Measurements from ENCODE around the gene KMT5B. TPM values are rescaled to one million over a fixed set of nuclear protein-coding genes. Genes with fewer than 3 reads are reported as not detected.

KMT5B gene
- total and polyA plus RNA-seq, 2 of the 4 experiments (the other 2 are of a cell fraction), result 11.2 to 13.4 TPM

- H3K23ac ChIP-seq (ENCODE audit: low read depth, low read length), result no peak overlapping the region
- intact Hi-C loops (cut with micrococcal nuclease), result no loop called here
- ChIA-PET CTCF (no interaction called here), POLR2A (ENCODE audit: unreplicated experiment) (interaction anchor here (0.5 kb wide), 1 partner anchor 135 kb away, joined by 3 read pairs; no protein-coding TSS in a partner anchor)
- no peak overlapping the region for H2BK20ac ChIP-seq (ENCODE audit: low read depth, low read length)
- TF ChIP-seq RFX5 (IDR thresholded peaks at IDR 0.05; ENCODE audit: low read depth, low read length) (no peak), CEBPB (IDR thresholded peaks at IDR 0.05; ENCODE audit: low read depth, low read length) (no peak), POLR2A (IDR thresholded peaks at IDR 0.05; ENCODE audit: low read depth, low read length) (no peak), RCOR1 (IDR thresholded peaks at IDR 0.05; ENCODE audit: insufficient replicate concordance, low read length) (no peak), CTCF (conservative IDR thresholded peaks at IDR 0.05; ENCODE audit: low read depth, low read length) (no peak), FOS (IDR thresholded peaks at IDR 0.05; ENCODE audit: low read depth, low read length) (no peak), NFE2L2 (IDR thresholded peaks at IDR 0.05; ENCODE audit: low read depth, low read length) (no peak), MAFK (IDR thresholded peaks at IDR 0.05; ENCODE audit: low read depth, low read length) (no peak), RAD21 (IDR thresholded peaks at IDR 0.05; ENCODE audit: low read length) (no peak), MAZ (IDR thresholded peaks at IDR 0.05; ENCODE audit: borderline replicate concordance, low read depth, low read length) (no peak), BHLHE40 (IDR thresholded peaks at IDR 0.05; ENCODE audit: low read depth, low read length) (no peak)
- H3K9me1 ChIP-seq (ENCODE audit: insufficient read depth, low read length), result peaks cover 5% of the 10 kb centered on the region; the same call in 1 of the 2 replicates
- in situ Hi-C loops (cut with MboI; ENCODE audit: low sequenced_read_pairs), result no loop called here
- H4K5ac ChIP-seq (ENCODE audit: low read depth, low read length), result no peak overlapping the region
- H3K4me3 ChIP-seq (ENCODE audit: insufficient read depth, low read depth, low read length), result no peak overlapping the region
- no peak overlapping the region for H3K4me2 ChIP-seq (ENCODE audit: low read depth, low read length)
- H3K4ac ChIP-seq (ENCODE audit: low read depth, low read length), result no peak overlapping the region
- H3K56ac ChIP-seq (ENCODE audit: extremely low read depth, insufficient read depth, low read length), result no peak overlapping the region
- no peak overlapping the region for H2BK5ac ChIP-seq (ENCODE audit: low read depth, low read length, poor library complexity, severe bottlenecking)
- H2BK120ac ChIP-seq (ENCODE audit: low read depth, low read length), result no peak overlapping the region
- no peaks in the 10 kb centered on the region; the same call in 1 of the 2 replicates for H4K20me1 ChIP-seq (ENCODE audit: insufficient read depth, low read length)
- DNase-seq (no peak), ATAC-seq (ENCODE audit: low read depth) (no peak)
- no peak overlapping the region for H2AK9ac ChIP-seq (replicated peaks; ENCODE audit: low read depth, low read length, poor library complexity)
- no peaks in the 10 kb centered on the region for H3K27me3 ChIP-seq (ENCODE audit: control insufficient read depth, insufficient read depth, low read length)
- dilution Hi-C loops (cut with HindIII; ENCODE audit: low sequenced_read_pairs, unreplicated experiment), result no loop called here
- no peak overlapping the region for H3K18ac ChIP-seq (ENCODE audit: low read depth, low read length)
- no peak overlapping the region for H3K9ac ChIP-seq (ENCODE audit: low read depth, low read length)
- H2AFZ ChIP-seq (replicated peaks; ENCODE audit: low read length, poor library complexity), result no peak overlapping the region
- BruUV-seq (replicated peaks), result no TSS peak
- no peak overlapping the region for H3K27ac ChIP-seq (ENCODE audit: insufficient read depth, low read length)
- H3K14ac ChIP-seq (replicated peaks; ENCODE audit: low read depth, low read length), result no peak overlapping the region
- no peak overlapping the region for H2AK5ac ChIP-seq (ENCODE audit: low read depth, low read length)
- no peaks in the 10 kb centered on the region for H3K9me3 ChIP-seq (ENCODE audit: control insufficient read depth, insufficient read depth, low read length)
- no peak overlapping the region for H4K8ac ChIP-seq (ENCODE audit: low read depth in 2 of 2, low read length in 2 of 2)
- H2BK15ac ChIP-seq (ENCODE audit: low read depth, low read length), result no peak overlapping the region
- no peaks in the 10 kb centered on the region for H3K4me1 ChIP-seq (ENCODE audit: control insufficient read depth, insufficient read depth, low read length)
- H3K36me3 ChIP-seq (ENCODE audit: control insufficient read depth, insufficient read depth, low read length), result peaks cover 49% of the 10 kb centered on the region
- H3K79me1 ChIP-seq (ENCODE audit: low read depth in 1 of 2, low read length in 2 of 2), result peaks cover 0 to 2% of the 10 kb centered on the region in 2 experiments; a peak in 2 of 4 replicates
- no peak overlapping the region for H4K91ac ChIP-seq (ENCODE audit: insufficient read depth, low read depth, low read length)
Measured at GRCh38 chr11:68169442-68169841, 43.7 kb downstream of the KMT5B start.

Measured in IMR-90 (cell line).